IMR-90 (cell line): ENCODE results near the gene NPAS3. TPM values are rescaled to one million over a fixed set of nuclear protein-coding genes. Genes with fewer than 3 reads are reported as not detected.

Source experiments
- ATAC-seq: fragments of 200-7000 bp; cut with Tn5 transposase; 2 replicates; pipeline ENCODE4 v1.9.1; 2020; ENCODE audit warnings: low read depth, mild to moderate bottlenecking, moderate library complexity
- BruUV-seq: library from RNA; stranded (reverse); fragments of 400-500 nt; replicated peaks from 2 replicates; lab custom pipeline; 2021; lab: Mats Ljungman, UMichigan
- CTCF ChIA-PET: fragments of 300-600 bp; formaldehyde crosslinking; extraction: SDS; loops from one replicate; lab custom pipeline; 2021; ENCODE audit warnings: antibody characterized with exemption; lab: Yijun Ruan, JAX
- POLR2A ChIA-PET: fragments of 300-600 bp; sonication (Branson Sonifier 250); formaldehyde crosslinking; loops from one replicate; lab custom pipeline; 2022; ENCODE audit warnings: antibody characterized with exemption; ENCODE audit not compliant: unreplicated experiment; lab: Charles Lee
- DNase-seq: peaks from one replicate; pipeline ENCODE4 v3.0.0; 2013
- H2AFZ ChIP-seq: replicated peaks from 2 replicates; pipeline ENCODE3; 2013; ENCODE audit warnings: low read length, mild to moderate bottlenecking; ENCODE audit not compliant: poor library complexity
- H2AK5ac ChIP-seq: 2 replicates; pipeline ENCODE4 v1.6.1; 2013; ENCODE audit warnings: low read depth, low read length, inconsistent platforms
- H2AK9ac ChIP-seq: replicated peaks from 2 replicates; pipeline ENCODE3; 2013; ENCODE audit warnings: mild to moderate bottlenecking, low read depth, low read length, moderate library complexity; ENCODE audit not compliant: poor library complexity
- H2BK120ac ChIP-seq: 2 replicates; pipeline ENCODE4 v1.6.1; 2013; ENCODE audit warnings: low read depth, low read length, inconsistent platforms
- H2BK15ac ChIP-seq: 3 replicates; pipeline ENCODE4 v1.6.1; 2013; ENCODE audit warnings: low read depth, low read length, inconsistent platforms
- H2BK20ac ChIP-seq: 2 replicates; pipeline ENCODE4 v1.6.1; 2013; ENCODE audit warnings: low read depth, mild to moderate bottlenecking, inconsistent platforms, low read length, moderate library complexity
- H2BK5ac ChIP-seq: 2 replicates; pipeline ENCODE4 v1.6.1; 2013; ENCODE audit warnings: mild to moderate bottlenecking, low read depth, low read length, inconsistent platforms; ENCODE audit not compliant: poor library complexity, severe bottlenecking
- H3K14ac ChIP-seq: replicated peaks from 2 replicates; pipeline ENCODE4 v1.6.1; 2013; ENCODE audit warnings: low read depth, low read length, inconsistent platforms
- H3K18ac ChIP-seq: 2 replicates; pipeline ENCODE4 v1.6.1; 2013; ENCODE audit warnings: low read depth, low read length, control low read depth
- H3K23ac ChIP-seq: 2 replicates; pipeline ENCODE4 v1.6.1; 2013; ENCODE audit warnings: low read depth, low read length, inconsistent platforms
- H3K27ac ChIP-seq: 2 replicates; pipeline ENCODE4 v1.5.1; 2013; ENCODE audit warnings: mild to moderate bottlenecking, control low read depth, low read length; ENCODE audit not compliant: insufficient read depth
- H3K27me3 ChIP-seq: 2 replicates; pipeline ENCODE4 v1.6.1; 2013; ENCODE audit warnings: low read length; ENCODE audit not compliant: control insufficient read depth, insufficient read depth
- H3K36me3 ChIP-seq: 2 replicates; pipeline ENCODE4 v1.6.1; 2013; ENCODE audit warnings: low read length, mixed read lengths; ENCODE audit not compliant: control insufficient read depth, insufficient read depth
- H3K4ac ChIP-seq: 2 replicates; pipeline ENCODE4 v1.6.1; 2013; ENCODE audit warnings: low read depth, low read length, inconsistent platforms
- H3K4me1 ChIP-seq: 2 replicates; pipeline ENCODE4 v1.6.1; 2013; ENCODE audit warnings: low read length, mixed read lengths; ENCODE audit not compliant: control insufficient read depth, insufficient read depth
- H3K4me2 ChIP-seq: 2 replicates; pipeline ENCODE4 v1.6.1; 2013; ENCODE audit warnings: low read depth, mild to moderate bottlenecking, control low read depth, low read length, moderate library complexity
- H3K4me3 ChIP-seq: 2 replicates; pipeline ENCODE4 v1.5.1; 2013; ENCODE audit warnings: low read depth, mild to moderate bottlenecking, control low read depth, low read length, moderate library complexity; ENCODE audit not compliant: insufficient read depth
- H3K56ac ChIP-seq: 2 replicates; pipeline ENCODE4 v1.6.1; 2013; ENCODE audit warnings: low read length, inconsistent platforms; ENCODE audit not compliant: insufficient read depth; ENCODE audit errors: extremely low read depth
- H3K79me1 ChIP-seq, 2 experiments: 2 replicates each; pipeline ENCODE4 v1.6.1; 2013; ENCODE audit warnings: low read length in 2 of 2, inconsistent platforms in 1 of 2, low read depth in 1 of 2
- H3K9ac ChIP-seq: 2 replicates; pipeline ENCODE4 v1.6.1; 2013; ENCODE audit warnings: low read depth, low read length, control low read depth
- H3K9me1 ChIP-seq: 2 replicates; pipeline ENCODE4 v1.6.1; 2013; ENCODE audit warnings: low read length, inconsistent platforms; ENCODE audit not compliant: insufficient read depth
- H3K9me3 ChIP-seq: 2 replicates; pipeline ENCODE4 v1.6.1; 2013; ENCODE audit warnings: low read length; ENCODE audit not compliant: control insufficient read depth, insufficient read depth
- H4K20me1 ChIP-seq: 2 replicates; pipeline ENCODE4 v1.6.1; 2013; ENCODE audit warnings: low read length, inconsistent platforms; ENCODE audit not compliant: insufficient read depth
- H4K5ac ChIP-seq: 2 replicates; pipeline ENCODE4 v1.6.1; 2013; ENCODE audit warnings: mild to moderate bottlenecking, low read depth, low read length, control low read depth
- H4K8ac ChIP-seq, 2 experiments: 2 replicates each; pipeline ENCODE4 v1.6.1; 2013; ENCODE audit warnings: low read depth in 2 of 2, low read length in 2 of 2, control low read depth in 1 of 2, inconsistent platforms in 1 of 2
- H4K91ac ChIP-seq: 2 replicates; pipeline ENCODE4 v1.6.1; 2013; ENCODE audit warnings: low read depth, low read length, inconsistent platforms; ENCODE audit not compliant: insufficient read depth
- BHLHE40 ChIP-seq: fragments of 150-350 bp; IDR thresholded peaks from 2 replicates; pipeline ENCODE4 v1.6.1; 2016; ENCODE audit warnings: mild to moderate bottlenecking, low read depth, low read length
- MXI1 ChIP-seq: IDR thresholded peaks from 2 replicates; pipeline ENCODE4 v1.6.1; 2012; ENCODE audit warnings: low read depth, mild to moderate bottlenecking, low read length, moderate library complexity, borderline replicate concordance
- RAD21 ChIP-seq: IDR thresholded peaks from 2 replicates; pipeline ENCODE4 v1.6.1; 2012; ENCODE audit warnings: low read length, improper control_type of control experiment
- RCOR1 ChIP-seq: IDR thresholded peaks from 2 replicates; pipeline ENCODE4 v1.6.1; 2012; ENCODE audit warnings: mild to moderate bottlenecking, low read length, improper control_type of control experiment; ENCODE audit not compliant: insufficient replicate concordance
- SMC3 ChIP-seq: fragments of 150-350 bp; IDR thresholded peaks from 2 replicates; pipeline ENCODE4 v1.6.1; 2016; ENCODE audit warnings: low read depth, mild to moderate bottlenecking, antibody characterized with exemption, low read length, moderate library complexity
- WGBS, 2 experiments: methylation state at CpG; one replicate each; pipeline versions ENCODE4 v1.1.5 to v1.1.7; 2013; ENCODE audit warnings: missing lambda C conversion rate in 2 of 2; ENCODE audit not compliant: insufficient read length in 1 of 2; ENCODE audit errors: extremely low coverage in 2 of 2; 5-methylcytosine and 5-hydroxymethylcytosine counted together
- dilution Hi-C: fragments of 300-500 bp; cut with HindIII; formaldehyde crosslinking; loops from one replicate; pipeline ENCODE4 v1.14.3; 2018; ENCODE audit warnings: low sequenced_read_pairs; ENCODE audit not compliant: unreplicated experiment
- in situ Hi-C: fragments of 300-500 bp; cut with MboI; formaldehyde crosslinking; loops from 3 replicates; pipeline ENCODE4 v1.14.3; 2019; ENCODE audit warnings: low sequenced_read_pairs, inconsistent platforms, mixed read lengths
- intact Hi-C: fragments of 100-400 bp; cut with micrococcal nuclease; formaldehyde crosslinking; loops from 2 replicates; pipeline ENCODE4 v1.10.0; 2022
- polyA plus RNA-seq, 3 experiments: library from polyadenylated mRNA; depleted of rRNA; stranded (reverse); fragments of >200 nt; gene quantifications; 2 replicates each; pipeline ENCODE4 v1.2.3, GENCODE V29; 2012; ENCODE audit warnings: low replicate concordance in 1 of 3
- total RNA-seq: library from RNA; depleted of rRNA; stranded (reverse); fragments of >200 nt; gene quantifications from 2 replicates; pipeline ENCODE4 v1.2.3, GENCODE V29; 2012
- TF ChIP-seq, protein P1 (sequence below): conservative IDR thresholded peaks from 2 replicates; pipeline ENCODE4 v1.5.1; 2012; ENCODE audit warnings: mild to moderate bottlenecking, low read depth, low read length, improper control_type of control experiment
- TF ChIP-seq, protein P2 (sequence below): fragments of 150-350 bp; IDR thresholded peaks from 2 replicates; pipeline ENCODE4 v1.6.1; 2017; ENCODE audit warnings: mild to moderate bottlenecking, antibody characterized with exemption, low read length, low read depth
- TF ChIP-seq, protein P3 (sequence below): fragments of 150-350 bp; IDR thresholded peaks from 2 replicates; pipeline ENCODE4 v1.6.1; 2016; ENCODE audit warnings: low read depth, mild to moderate bottlenecking, low read length, moderate library complexity, borderline replicate concordance

NPAS3 gene
- total and polyA plus RNA-seq, 2 of the 4 experiments (the other 2 are of a cell fraction): not detected

DNA sequence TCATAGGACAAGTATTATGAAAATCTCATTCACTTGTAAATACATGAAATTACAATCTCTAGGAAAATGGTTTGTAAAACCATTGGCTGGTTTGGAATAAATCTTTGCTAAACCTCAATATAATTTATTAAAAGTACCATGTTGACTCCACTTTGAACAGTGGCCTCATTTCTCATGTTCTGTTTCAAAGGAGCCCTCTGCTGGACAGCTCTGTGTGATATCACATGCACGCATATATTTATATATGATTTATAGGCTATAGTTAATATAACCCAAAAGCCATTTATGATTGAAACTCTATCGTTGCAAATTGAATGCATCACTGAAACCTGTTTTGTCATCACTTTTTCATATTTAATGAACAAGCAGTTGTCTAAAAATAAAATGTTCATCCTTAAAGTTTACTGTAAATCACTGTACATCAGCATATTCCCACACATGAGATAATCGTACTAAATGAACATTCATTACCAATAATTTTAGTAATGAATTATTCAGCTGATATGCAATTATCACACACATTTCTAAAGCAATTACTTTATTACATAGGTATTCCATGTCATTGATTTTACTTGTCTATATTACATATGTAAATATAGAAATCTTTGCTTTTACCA lies 493.8 kb downstream of the NPAS3 start:
- no peak overlapping the region for H3K14ac ChIP-seq
- H3K79me1 ChIP-seq: no peaks in the 10 kb centered on the region
- no peaks in the 10 kb centered on the region for H4K20me1 ChIP-seq
- H3K56ac ChIP-seq: no peak overlapping the region
- H3K4me2 ChIP-seq: no peak overlapping the region
- H4K91ac ChIP-seq: no peak overlapping the region
- no peak for TF ChIP-seq RCOR1
- TF ChIP-seq RAD21: peak; percentile 20; the same call in 1 of the 2 replicates
- TF ChIP-seq, protein P1, sequence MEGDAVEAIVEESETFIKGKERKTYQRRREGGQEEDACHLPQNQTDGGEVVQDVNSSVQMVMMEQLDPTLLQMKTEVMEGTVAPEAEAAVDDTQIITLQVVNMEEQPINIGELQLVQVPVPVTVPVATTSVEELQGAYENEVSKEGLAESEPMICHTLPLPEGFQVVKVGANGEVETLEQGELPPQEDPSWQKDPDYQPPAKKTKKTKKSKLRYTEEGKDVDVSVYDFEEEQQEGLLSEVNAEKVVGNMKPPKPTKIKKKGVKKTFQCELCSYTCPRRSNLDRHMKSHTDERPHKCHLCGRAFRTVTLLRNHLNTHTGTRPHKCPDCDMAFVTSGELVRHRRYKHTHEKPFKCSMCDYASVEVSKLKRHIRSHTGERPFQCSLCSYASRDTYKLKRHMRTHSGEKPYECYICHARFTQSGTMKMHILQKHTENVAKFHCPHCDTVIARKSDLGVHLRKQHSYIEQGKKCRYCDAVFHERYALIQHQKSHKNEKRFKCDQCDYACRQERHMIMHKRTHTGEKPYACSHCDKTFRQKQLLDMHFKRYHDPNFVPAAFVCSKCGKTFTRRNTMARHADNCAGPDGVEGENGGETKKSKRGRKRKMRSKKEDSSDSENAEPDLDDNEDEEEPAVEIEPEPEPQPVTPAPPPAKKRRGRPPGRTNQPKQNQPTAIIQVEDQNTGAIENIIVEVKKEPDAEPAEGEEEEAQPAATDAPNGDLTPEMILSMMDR: peak; percentile 40
- TF ChIP-seq, protein P2, sequence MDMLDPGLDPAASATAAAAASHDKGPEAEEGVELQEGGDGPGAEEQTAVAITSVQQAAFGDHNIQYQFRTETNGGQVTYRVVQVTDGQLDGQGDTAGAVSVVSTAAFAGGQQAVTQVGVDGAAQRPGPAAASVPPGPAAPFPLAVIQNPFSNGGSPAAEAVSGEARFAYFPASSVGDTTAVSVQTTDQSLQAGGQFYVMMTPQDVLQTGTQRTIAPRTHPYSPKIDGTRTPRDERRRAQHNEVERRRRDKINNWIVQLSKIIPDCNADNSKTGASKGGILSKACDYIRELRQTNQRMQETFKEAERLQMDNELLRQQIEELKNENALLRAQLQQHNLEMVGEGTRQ: no peak
- peak; percentile 43; the same call in 1 of the 2 replicates for TF ChIP-seq SMC3
- TF ChIP-seq, protein P3, sequence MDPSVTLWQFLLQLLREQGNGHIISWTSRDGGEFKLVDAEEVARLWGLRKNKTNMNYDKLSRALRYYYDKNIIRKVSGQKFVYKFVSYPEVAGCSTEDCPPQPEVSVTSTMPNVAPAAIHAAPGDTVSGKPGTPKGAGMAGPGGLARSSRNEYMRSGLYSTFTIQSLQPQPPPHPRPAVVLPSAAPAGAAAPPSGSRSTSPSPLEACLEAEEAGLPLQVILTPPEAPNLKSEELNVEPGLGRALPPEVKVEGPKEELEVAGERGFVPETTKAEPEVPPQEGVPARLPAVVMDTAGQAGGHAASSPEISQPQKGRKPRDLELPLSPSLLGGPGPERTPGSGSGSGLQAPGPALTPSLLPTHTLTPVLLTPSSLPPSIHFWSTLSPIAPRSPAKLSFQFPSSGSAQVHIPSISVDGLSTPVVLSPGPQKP: no peak
- no peak for TF ChIP-seq BHLHE40
- no peak for TF ChIP-seq MXI1
- no peaks in the 10 kb centered on the region for H3K27me3 ChIP-seq
- no peak overlapping the region for H2AK5ac ChIP-seq
- no peak overlapping the region for H3K18ac ChIP-seq
- no peak overlapping the region for H2AFZ ChIP-seq
- no peak overlapping the region for H2AK9ac ChIP-seq
- CTCF ChIA-PET: no interaction called here
- no TSS peak for BruUV-seq
- ATAC-seq (peak; percentile 68), DNase-seq (peak; percentile 18)
- H3K27ac ChIP-seq: no peak overlapping the region
- no peak overlapping the region for H2BK5ac ChIP-seq
- no peaks in the 10 kb centered on the region for H3K9me1 ChIP-seq
- no peak overlapping the region for H2BK15ac ChIP-seq
- in situ Hi-C loops (loop anchor here (25.0 kb wide), 1 partner anchor 845 kb away; no protein-coding TSS in a partner anchor), dilution Hi-C loops (no loop called here), intact Hi-C loops (loop anchor here (1.0 to 5.0 kb wide), 2 partner anchors 360 to 856 kb away; no protein-coding TSS in a partner anchor)
- no peak overlapping the region for H2BK120ac ChIP-seq
- no peaks in the 10 kb centered on the region for H3K9me3 ChIP-seq
- no peak overlapping the region for H3K4ac ChIP-seq
- no peak overlapping the region for H4K8ac ChIP-seq
- POLR2A ChIA-PET: no interaction called here
- no peaks in the 10 kb centered on the region for H3K36me3 ChIP-seq
- H4K5ac ChIP-seq: no peak overlapping the region
- no CpG with 5 or more reads among the region's 3 CpGs for WGBS, 2 experiments
- no peak overlapping the region for H3K4me3 ChIP-seq
- no peak overlapping the region for H3K9ac ChIP-seq
- H2BK20ac ChIP-seq: no peak overlapping the region
- no peaks in the 10 kb centered on the region for H3K4me1 ChIP-seq
- H3K23ac ChIP-seq: no peak overlapping the region
